ENCODE results near the gene MFNG.

The MFNG gene

DNA sequence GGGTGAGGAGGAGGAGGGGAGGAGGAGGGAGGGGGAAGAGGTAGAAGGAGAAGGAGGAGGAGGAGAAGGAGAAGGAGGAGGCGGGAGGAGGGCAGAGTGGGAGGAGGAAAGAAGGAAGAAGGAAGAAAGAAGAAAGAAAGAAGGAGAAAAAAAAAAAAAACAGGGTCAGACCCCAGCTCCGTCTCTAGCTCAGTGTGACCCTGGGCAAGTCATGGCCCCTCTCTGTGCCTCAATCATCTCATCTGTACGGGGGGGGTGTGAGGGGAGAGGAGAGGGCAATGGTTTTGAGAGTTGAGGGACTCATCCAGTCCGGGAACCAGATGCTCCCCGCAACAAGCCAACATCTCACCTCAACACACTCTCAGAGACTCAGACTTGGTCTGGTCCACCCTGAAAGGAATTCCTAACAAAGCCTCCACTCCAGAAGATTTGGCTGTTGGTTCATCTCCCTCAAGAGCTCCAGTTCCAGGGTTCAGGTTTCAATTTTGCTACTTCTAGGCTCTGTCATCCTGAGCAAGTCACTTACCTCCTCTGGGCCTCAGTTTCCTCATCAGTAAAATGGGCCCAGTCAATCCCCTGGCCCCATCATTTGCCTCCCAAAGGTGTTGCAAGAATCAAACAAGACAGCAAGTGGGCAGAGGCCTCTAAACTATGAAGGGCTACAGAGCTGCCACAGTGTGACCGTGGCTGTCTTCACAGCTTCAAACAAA lies 25.4 kb upstream of the MFNG start:
- DNase-seq = no peak

DNA sequence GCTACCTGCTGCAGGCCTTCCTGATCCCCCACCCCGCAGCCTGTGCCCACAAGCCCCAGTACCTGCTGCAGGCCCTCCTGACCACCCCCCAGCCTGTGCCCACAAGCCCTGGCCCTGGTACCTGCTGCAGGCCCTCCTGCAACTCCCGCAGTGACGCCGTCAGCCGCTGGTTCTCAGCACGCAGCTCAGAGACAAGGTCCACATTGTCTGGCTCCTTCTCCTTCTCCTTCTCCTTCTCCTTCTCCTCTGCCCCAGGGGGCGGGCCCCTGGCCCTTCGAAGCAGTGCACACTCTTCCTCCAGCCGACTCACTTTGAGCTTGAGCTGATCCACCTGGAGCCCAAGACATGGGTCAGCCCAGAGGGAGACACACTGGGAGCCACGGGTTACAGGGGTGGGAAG lies 23.9 kb upstream of the MFNG start:
- no peak for DNase-seq

DNA sequence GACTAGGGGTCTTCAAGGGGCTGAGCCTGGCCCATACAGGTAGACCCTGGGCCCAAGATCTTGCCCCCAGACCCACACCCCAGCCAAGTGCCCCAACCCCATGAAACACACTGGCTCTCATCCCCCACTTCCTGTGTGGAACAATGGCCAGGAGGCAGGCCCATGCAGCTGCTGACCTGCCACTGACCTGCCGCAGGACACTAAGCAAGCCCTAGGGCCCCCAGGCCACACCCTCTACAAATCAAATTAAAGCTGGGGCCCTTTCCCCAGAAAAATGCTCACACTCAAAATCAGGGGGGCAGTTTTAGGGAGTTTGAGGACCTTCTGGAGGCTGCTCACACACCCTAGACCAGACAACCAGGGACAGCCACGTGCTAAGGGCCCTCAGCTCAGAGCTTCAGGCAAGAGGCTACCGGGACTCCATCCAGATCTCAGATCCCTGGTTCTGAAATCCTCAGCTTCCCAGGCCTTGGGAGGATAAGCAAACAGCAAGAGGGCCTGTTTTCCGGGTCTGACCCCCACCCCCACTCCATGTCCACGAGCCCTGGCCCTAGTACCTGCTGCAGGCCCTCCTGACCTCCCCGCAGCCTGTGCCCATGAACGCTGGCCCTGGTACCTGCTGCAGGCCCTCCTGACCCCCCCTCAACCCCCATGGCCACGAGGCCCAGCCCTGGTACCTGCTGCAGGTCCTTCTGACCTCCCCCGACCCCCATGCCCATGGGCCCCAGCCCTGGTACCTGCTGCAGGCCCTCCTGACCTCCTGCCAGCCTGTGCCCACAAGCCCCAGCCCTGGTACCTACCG lies 23.1 kb upstream of the MFNG start:
- no peak for DNase-seq

DNA sequence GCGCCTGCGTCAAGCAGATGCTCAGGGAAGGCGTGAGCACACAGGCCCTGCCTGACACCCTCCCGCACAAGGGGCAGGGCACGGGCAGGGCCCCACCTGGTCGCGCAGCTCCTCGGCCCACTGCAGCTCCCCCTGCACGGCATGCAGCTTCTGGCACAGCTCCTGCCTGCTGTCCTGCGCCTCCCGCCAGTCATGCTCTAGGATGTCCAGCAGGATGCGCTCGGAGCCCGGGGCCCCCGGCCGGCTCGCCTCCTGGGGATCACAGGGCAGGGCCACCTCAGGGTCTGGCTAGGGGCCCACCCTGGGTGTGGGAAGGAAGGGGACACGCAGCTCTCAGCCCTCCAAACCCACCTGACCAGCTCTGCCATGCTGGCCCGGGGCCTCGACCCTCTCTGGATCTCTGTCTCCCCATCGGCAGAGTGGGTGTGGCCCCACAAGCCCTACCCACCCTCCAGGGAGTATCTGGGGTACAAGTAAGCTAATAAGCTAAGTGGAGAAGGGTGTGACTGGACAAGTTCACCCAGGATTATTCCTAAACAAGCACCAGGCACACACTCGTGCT lies 22.3 kb upstream of the MFNG start:
- no peak for DNase-seq

DNA sequence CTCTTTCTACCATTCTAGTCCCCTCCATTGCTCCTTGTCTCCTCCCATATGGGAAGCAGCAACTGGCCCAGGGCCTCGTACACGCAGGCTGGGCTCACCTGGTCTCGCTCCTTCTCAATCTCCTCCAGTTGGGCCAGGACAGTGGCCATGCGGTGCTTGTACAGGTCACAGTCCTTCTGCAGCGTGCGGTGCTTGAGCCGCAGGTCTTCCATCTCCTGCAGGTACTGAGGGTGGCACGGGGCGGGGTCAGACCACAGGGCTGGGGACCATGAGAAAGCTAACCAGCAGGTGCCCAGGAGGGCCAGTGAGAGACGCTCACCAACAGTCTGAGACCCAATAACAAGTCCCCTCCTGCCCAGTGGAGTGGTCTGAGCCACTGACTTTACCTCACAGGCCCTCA lies 21.5 kb upstream of the MFNG start:
- no peak for DNase-seq

DNA sequence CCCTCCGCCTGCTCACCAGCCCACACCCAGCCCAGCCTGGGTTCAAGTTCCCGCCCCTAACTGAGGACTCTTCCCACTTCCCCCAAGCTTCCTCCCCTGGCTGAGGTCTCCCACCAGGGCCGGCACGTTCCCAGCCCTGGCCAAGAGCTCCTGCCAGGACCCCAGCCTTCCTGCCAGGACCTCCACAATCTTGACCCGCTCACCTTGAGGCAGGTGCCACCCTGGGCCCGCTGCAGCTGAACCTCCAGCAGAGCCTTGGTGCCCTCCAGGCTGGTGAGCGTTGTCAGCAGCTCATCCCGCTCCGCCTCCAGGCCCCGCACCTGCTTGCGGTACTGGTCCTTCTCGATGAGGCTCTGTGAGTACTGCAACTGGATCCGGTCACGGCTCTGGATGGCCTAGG lies 19.8 kb upstream of the MFNG start:
- no peak for DNase-seq

DNA sequence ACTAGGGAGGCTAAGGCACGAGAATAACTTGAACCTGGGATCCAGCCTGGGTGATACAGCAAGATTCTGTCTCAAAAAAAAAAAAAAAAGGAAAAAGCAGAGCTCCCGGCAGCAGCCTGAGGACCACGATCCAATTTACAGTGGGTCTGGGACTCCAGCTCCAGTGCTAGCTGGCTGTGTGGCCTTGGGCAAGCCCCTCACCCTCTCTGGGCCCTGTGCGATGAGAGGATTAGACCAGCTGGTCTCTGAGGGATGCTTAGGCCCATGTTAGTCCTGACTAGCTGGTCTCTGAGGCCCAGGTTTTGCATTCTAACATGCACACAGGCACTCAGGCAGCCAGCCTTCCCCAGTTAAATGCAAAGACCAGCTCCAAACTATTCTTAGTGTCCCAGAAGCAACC lies 19.4 kb upstream of the MFNG start:
- DNase-seq = no peak

DNA sequence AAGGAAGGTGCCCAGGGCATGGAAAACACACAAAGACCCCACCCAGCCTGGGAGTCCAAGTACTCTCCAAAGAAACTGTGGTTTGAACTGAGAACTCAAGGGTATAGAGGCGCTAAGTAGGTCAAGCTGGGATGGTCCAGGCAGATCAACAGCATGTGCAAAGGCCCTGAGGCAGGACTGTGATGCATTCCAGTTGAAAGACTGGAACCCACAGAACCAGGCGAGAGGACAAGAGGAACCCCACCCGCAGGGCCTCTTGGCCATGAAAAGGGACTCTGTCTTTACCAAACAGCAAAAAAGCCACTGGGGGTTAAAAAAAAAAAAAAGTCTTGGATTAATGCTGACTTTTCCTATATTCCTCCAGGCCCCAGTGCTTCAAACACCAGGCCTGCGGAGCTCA lies 18.8 kb upstream of the MFNG start:
- DNase-seq = no peak

DNA sequence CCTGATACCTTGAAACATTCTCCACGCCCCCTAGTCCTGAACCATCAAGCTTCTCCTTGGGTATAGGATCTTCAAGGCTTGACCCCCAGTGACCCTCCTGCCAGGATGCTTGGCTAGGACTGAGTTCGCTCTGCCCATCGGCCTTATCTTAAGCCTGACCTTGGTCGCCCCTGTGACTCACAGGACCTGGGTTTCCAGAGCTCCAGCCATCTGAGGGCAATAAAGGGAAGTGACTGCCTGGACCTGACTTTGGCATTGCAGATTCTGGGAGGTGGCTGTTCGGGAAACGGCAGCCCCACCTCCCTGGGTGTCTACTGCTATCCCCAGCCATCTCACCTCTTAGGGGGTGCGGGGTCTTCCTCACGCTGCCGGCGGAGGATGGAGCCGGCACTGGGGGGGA lies 17.7 kb upstream of the MFNG start:
- no peak for DNase-seq

DNA sequence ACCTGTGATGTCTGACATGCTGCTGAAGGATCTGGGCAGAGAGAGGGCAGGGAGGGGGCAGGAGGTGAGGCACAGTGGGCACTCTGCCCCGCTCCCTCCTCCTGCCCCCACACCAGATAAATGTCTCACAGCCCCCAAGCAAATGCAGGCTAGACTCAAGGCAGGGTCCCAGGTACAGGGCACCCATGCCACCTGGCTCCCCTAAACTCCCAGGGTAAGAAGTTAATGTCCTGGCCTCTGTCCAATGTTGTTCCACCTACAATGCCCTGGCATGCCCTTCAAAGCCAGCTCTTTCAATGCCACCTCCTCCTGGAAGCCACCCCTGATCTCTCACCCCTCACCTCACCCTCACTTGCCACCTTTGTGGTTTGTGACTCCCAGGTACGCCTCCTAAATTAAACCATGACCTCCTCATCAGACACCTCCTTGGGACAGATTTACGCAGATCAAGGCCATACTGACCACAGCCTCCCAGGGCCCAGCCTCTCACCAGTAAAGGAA lies 17.0 kb upstream of the MFNG start:
- DNase-seq = no peak

DNA sequence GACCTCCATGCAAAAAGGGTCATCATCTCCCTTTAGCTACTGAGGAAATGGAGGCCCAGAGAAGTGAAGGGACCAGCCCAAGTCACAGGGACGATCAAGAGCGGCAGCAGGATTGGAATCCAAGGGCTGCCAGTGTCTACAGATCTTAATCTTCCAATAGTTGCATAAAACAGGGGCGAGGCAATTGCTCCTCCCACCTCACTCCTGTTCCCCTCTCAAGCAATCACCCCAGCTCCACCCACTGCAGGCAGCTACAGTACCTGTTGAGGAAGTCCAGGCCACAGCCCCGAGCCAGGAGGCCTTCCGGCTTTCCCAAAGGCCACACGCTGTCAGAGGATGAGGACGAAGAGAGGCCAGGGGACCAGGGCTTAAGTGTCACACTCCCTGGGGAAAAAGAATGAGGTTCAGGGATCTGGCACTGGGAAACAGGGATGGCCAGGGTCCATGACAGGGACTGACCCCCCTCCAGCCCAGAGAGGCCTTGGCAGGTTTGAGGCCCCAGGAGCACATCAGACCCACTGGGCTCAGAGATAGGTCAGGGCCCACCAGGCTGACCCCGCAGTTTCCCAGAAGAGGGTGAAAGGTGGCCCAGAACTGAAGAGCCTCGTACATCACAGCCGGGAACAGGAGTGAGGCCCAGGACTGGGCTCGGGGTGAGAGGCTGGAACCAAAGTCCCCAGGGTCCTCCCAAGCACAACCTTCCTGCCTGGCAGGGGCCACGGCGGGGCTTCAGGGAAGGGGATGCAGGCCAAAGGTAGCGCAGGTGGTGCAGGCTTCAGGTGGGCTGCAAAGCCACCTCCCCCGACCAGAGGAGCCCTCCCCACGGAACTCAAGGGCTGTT lies 16.4 kb upstream of the MFNG start:
- no peak for DNase-seq

DNA sequence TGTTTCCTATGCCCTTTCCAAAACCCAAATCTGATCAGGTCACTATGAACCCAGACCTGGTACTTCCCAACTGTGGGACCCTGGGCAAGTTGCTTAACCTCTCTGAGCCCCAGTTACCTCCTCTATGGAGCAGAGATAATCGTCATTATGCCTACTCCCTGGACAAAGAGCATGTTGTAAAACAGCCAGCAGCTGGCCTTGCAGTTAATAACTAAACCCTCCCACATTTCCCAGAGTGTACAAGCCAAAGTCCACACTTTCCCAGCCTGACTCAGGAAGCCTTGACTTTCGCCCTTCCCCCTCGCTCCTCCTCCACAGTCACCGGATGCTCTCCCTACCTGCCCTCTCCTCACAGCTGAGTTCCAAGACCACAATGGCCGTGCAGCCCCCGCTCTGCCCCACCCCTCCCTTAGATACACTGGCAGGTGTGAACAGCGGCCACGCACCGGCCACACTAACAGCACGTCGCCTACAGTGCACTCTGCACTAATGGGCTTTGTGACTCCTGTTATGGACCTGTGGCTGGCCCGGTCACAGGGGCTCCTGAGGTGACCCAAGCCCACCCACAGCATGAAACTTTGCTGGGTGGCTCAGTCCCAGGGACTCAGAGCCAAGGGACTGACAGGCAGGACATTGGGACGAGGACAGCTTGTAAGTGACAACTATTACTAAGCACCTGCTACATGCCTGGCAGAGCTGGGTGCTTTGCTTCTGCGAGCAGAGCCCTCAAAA lies 15.6 kb upstream of the MFNG start:
- no peak for DNase-seq

DNA sequence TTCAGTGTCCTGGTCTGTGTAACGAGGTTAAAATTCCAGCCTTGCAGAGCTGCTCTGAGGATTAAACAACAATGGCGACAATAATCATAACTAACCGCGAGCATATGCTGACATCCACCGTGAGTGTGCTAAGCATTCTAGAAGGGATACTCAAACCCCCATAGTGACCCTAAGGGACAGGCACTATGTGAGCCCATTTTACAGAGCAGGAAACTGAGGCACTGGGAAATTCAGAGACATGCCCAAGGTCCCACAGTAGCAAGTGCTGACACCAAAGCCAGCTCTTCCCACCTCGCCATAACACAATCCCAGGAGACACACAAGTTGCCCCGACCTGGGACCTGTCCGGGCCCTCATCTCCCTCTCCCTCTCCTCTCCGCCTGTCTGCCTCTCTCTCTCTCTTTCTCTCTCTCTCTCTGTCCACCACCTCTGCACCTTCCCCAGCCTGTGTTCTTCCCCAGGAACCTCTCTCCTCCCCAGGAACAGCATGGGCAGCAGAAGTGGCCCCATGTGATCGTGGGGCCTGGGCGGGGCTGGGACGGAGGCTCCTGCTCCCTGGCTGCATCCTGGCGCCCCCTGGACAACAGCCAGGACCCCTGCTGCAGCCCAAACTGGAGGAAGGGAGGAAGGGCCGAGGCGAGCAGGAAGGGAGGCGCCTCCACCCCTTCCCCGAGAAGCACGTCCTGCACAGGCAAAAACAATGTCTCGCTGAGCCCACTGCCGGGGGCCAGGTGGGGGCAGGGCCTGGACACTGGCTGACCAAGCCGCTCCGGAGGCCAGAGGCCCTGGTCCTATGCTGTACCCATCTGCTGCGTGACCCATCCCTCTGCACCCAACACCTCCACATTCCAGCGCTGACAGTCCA lies 14.8 kb upstream of the MFNG start:
- DNase-seq = no peak

DNA sequence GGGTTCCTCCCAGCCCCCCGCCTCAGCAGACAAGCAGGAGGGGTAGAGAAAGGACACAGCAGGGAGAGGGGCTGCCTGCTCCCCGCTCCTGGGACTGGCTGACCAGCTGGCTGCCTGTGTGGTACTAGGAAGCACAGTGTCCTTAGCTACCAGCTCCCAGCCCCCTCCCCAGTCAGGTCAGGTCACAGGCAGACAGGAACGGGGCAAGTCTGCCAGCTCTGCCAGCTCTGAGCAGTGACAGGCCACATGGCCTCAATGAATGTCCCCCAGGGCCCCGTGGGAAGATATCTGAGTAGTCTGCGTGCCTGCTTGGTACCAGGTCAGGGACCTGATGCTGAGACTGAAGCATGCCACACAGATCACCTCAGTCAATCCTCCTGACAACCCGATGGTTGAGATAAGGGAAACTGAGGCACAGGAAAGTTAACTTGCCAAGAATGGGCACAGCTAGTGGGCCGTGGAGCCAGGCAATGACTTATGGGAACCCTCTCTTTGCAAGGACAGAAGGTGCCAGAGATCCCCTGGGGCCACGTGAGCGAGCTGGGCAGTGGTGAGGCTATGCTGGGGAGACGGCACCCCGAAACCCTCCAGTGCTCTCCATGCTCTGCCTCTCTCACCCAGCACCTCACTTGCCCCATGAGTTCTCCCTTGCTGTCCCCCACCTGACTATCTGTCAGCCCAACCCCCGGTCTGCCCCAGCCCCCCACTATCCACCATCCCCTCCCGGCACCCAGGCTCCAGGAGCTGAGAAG lies 13.8 kb upstream of the MFNG start:
- DNase-seq = no peak

DNA sequence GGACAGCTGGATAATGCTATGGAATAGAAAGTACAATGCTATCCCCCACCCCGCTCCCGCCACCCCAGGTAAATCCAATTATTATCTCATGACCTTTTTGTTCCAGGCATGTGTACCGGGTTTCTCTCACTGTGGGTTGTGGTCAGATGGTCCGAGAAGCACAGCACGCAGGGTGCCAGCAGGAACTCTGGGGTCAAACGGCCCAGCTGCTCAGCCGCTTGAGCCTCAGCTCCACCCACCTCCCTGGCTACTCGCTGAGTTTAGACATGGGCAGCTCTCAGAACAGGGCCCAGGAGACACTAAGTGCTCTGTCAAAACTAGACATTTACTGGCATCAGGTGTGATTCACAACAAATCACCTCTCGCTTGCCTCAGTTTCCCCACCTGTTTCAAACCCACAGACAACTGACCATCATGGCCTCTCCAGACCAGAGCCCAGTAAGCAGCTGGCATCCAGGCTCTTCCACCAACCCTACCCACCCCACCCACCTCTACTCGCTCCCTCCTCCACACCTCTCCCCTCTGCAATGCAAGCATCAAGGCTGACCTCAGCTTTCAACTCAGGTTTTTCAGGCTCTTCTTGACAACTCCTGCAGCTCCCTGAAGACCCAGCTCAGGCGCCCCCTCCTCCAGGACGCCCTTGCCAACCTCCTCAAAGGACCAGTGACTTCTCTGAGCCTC lies 13.0 kb upstream of the MFNG start:
- DNase-seq = no peak

DNA sequence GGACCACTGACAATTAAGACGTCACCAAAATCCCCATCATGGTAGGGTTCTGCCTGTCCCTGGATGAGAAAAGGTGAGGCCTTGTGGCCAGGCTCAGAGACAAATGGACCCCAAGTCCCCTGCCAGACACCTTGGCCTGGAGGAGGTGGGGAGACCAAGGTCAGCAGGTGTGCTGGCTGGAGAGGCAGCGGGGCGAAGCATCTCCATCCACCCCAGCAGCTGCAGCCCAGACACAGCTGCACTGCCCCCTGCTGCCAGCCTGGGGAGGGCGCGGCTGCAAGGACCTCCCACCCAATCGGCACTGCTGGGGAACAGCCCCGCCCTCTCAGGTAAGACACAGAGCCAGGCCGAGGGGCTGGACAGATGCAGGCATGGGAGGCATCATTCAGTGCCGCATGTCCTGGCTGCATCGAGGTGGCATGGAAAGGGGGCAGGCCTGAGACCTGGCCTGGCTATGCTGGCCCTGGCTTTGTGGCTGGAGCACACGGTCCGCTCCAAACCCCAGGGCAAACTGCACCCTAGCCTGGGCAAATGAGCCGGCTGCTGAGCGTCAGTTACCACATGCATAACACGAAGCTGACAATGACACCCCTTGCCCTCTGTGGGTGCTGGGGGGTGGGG lies 12.2 kb upstream of the MFNG start:
- no peak for DNase-seq

DNA sequence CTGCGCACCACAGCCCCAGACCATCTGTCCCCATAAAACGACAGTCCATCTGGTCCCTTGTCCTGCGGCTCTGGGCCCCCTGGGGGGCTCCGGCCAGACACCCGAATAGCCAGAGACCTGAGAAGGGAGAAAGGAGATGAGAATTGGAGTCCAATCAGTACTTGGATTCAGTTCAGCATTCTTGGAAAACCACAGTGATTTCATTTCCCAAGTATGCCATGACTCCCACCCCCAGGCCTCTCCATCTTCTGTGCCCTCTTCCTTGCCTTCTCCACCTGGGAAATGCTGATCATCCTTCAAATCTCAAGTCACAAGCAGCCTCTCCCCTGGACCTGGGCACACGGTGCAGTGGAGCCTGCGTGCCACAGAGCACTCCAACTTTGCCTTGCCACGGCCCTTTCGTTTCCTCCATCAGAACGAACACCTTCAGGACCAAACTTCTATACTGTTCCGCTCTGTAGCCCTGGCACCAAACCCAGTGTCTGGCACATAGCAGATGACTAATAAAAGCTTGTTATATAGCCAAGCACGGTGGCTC lies 10.9 kb upstream of the MFNG start:
- no peak for DNase-seq

DNA sequence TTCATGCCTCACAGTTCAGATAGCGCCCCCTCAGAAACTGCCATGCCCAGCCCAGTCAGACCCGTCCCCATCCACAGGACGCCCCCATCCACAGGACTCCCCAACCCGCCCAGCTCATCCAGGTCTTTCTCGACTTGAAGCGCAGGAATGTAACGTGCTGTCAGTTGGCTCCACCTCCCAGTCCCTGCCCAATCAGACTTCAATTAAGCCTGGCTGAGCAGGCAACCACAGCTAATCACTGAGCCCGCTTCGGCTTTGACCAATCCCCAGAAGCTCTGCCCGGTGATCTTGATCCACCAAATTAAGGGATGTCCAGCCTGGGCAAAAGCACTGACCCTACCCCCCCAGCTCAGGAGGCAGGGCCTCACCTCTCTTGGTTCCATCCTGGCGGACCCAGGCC lies 10.5 kb upstream of the MFNG start:
- no peak for DNase-seq

DNA sequence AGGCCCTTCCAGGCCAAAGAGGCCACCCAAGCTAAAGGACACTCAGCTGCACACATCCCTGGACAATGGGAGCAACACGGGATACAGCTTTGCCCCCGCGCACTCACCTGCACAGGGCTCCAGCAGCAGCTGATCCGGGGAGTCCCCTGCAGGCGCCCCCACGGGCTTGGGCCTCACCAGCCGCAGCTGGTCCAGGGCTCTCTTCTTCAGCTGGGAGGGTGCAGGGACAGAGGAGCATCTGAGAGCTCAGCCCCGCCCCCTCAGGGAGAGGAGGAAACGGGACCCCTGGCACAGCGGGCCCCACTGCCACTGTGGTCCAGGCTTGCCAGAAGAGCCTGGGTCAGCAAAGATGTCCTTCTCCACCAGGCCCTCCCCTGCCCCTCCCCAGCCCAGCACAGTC lies 7.8 kb upstream of the MFNG start:
- no peak for DNase-seq

Measured in NCI-H1694 (cell line).